ENCODE data around the gene TDRKH. TPM values are rescaled to one million over a fixed set of nuclear protein-coding genes. Genes with fewer than 3 reads are reported as not detected.

TDRKH gene
- total RNA-seq, 4 donors from 2014 or later = 4.0 to 8.7 (median 6.1) TPM

- peaks cover 0 to 8% (median 0%) of the 10 kb centered on the region in 4 donors for H3K27me3 ChIP-seq
- no peak overlapping the region for H3K4me3 ChIP-seq
- H3K36me3 ChIP-seq = peaks cover 0 to 23% (median 0%) of the 10 kb centered on the region in 4 donors
- 71% methylated on average over 12 of the region's 12 CpGs for WGBS
- peaks cover 0 to 3% (median 0%) of the 10 kb centered on the region in 4 donors for H3K4me1 ChIP-seq
- no peak for TF ChIP-seq POLR2AphosphoS5 (IDR thresholded peaks at IDR 0.05)
- TF ChIP-seq EP300 (IDR thresholded peaks at IDR 0.05) = no peak
- no peak for TF ChIP-seq POLR2A (IDR thresholded peaks at IDR 0.05; ENCODE audit: low read depth)
- TF ChIP-seq, protein P1, sequence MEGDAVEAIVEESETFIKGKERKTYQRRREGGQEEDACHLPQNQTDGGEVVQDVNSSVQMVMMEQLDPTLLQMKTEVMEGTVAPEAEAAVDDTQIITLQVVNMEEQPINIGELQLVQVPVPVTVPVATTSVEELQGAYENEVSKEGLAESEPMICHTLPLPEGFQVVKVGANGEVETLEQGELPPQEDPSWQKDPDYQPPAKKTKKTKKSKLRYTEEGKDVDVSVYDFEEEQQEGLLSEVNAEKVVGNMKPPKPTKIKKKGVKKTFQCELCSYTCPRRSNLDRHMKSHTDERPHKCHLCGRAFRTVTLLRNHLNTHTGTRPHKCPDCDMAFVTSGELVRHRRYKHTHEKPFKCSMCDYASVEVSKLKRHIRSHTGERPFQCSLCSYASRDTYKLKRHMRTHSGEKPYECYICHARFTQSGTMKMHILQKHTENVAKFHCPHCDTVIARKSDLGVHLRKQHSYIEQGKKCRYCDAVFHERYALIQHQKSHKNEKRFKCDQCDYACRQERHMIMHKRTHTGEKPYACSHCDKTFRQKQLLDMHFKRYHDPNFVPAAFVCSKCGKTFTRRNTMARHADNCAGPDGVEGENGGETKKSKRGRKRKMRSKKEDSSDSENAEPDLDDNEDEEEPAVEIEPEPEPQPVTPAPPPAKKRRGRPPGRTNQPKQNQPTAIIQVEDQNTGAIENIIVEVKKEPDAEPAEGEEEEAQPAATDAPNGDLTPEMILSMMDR (IDR thresholded peaks at IDR 0.05) = no peak
- DNase-seq (ENCODE audit: extremely low spot score) = no peak
- H3K9me3 ChIP-seq = no peaks in the 10 kb centered on the region
- intact Hi-C loops (cut with DNase I) = no loop called here
- no peak overlapping the region for H3K27ac ChIP-seq (replicated peaks in 1 of 4)
Measured at GRCh38 chr1:151815716-151816327, 25.5 kb upstream of the TDRKH start.

DNA sequence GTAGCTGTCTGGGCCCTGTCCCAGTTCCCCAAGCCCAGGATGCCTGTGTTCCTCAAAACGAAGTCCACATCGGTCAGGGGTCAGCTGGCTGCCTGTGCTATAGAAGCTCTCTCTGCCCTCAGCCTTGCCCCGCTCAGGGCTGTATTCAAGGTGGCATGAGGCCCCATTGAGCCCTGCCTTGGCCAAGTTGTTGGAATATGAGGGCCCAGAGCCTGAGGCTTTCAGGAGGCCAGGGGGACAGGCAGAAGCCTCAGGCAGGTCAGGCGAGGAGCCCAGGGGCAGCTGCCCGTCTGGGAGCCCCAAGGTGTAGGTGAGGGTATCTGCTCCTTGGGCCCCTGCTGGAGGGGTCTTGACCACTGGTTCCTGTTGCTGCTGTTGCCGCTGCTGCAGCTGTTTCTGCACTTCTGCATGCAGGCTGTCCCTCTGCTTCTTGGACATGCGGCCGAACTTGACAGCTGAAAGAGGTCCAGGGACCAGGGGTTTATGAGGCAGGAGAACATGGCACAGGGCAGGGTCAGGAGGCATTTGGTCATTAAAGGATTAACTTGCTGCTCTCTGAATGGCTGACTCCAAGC lies 24.8 kb upstream of the TDRKH start:
- Histone ChIP-seq H3K4me3 (no peak overlapping the region), H3K27ac (replicated peaks in 1 of 4) (no peak overlapping the region), H3K4me1 (no peaks in the 10 kb centered on the region), H3K9me3 (no peaks in the 10 kb centered on the region), H3K27me3 (peaks cover 0 to 8% (median 0%) of the 10 kb centered on the region in 4 donors), H3K36me3 (peaks cover 0 to 23% (median 0%) of the 10 kb centered on the region in 4 donors)
- intact Hi-C loops (cut with DNase I) = no loop called here
- 100% methylated on average over 3 of the region's 8 CpGs for WGBS
- TF ChIP-seq POLR2A (IDR thresholded peaks at IDR 0.05; ENCODE audit: low read depth) = no peak
- no peak for TF ChIP-seq POLR2AphosphoS5 (IDR thresholded peaks at IDR 0.05)
- TF ChIP-seq EP300 (IDR thresholded peaks at IDR 0.05) = no peak
- TF ChIP-seq, protein P1 (IDR thresholded peaks at IDR 0.05) = no peak
- DNase-seq (ENCODE audit: extremely low spot score) = no peak

GRCh38 chr1:151814426-151814825 lies 24.1 kb upstream of the TDRKH start:
- intact Hi-C loops (cut with DNase I) = no loop called here

DNA sequence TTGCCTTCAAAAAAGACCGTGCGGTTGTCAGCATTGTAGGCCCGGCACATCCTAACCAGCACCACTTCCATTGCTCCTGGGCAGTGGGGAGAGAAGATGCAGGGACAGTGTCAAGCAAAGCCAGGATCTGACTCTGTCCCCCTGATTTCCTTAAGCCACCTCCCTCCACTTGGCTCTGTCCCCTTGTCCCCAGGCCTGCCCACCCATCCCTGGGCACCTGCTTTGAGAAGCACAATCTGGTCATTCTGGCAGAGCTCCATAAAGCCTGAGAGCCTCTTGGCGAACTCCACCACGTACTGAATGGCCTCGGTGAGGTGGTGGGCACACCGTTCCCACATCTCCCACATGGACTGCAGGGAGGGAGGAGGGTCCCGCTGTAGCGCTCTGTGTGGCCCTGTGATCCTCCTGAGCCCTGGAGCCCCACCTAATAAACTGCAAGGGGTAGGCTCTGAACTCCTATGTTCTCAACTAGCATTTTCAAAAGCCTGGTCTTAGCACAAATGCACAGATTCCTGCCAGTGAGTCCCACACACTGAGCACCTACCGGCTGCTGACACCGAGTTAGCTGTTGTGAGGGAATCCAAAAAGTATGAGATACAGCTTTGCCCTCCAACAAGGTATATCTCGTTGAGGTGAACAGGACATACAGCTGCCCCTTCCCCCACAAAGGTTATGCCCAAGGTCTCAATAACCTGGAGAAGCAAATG lies 23.1 kb upstream of the TDRKH start:
- no peak overlapping the region for H3K4me3 ChIP-seq
- no peak for TF ChIP-seq EP300 (IDR thresholded peaks at IDR 0.05)
- no peak for TF ChIP-seq POLR2A (IDR thresholded peaks at IDR 0.05; ENCODE audit: low read depth)
- TF ChIP-seq, protein P1 (IDR thresholded peaks at IDR 0.05) = no peak
- no peak for TF ChIP-seq POLR2AphosphoS5 (IDR thresholded peaks at IDR 0.05)
- 85% methylated on average over 5 of the region's 12 CpGs for WGBS
- H3K4me1 ChIP-seq = no peaks in the 10 kb centered on the region
- DNase-seq (ENCODE audit: extremely low spot score) = no peak
- peaks cover 0 to 23% (median 0%) of the 10 kb centered on the region in 4 donors for H3K36me3 ChIP-seq
- no peaks in the 10 kb centered on the region for H3K9me3 ChIP-seq
- no peak overlapping the region for H3K27ac ChIP-seq (replicated peaks in 1 of 4)
- H3K27me3 ChIP-seq = peaks cover 0 to 8% (median 0%) of the 10 kb centered on the region in 4 donors
- intact Hi-C loops (cut with DNase I) = no loop called here

More at GRCh38 chr1:151814426-151814825, 24.1 kb upstream of the TDRKH start:
- Histone ChIP-seq H3K27ac (replicated peaks in 1 of 4) (no peak overlapping the region), H3K4me3 (no peak overlapping the region), H3K27me3 (peaks cover 0 to 8% (median 0%) of the 10 kb centered on the region in 4 donors), H3K36me3 (peaks cover 0 to 23% (median 0%) of the 10 kb centered on the region in 4 donors), H3K4me1 (no peaks in the 10 kb centered on the region), H3K9me3 (no peaks in the 10 kb centered on the region)
- no peak for DNase-seq (ENCODE audit: extremely low spot score)
- TF ChIP-seq EP300 (IDR thresholded peaks at IDR 0.05) = no peak
- TF ChIP-seq POLR2A (IDR thresholded peaks at IDR 0.05; ENCODE audit: low read depth) = no peak
- no peak for TF ChIP-seq POLR2AphosphoS5 (IDR thresholded peaks at IDR 0.05)
- TF ChIP-seq, protein P1 (IDR thresholded peaks at IDR 0.05) = no peak
- WGBS = 80% methylated on average over 13 of the region's 15 CpGs

Measured in esophagus muscularis mucosa (tissue), 4 donors.